GM19351 (cell line): ENCODE measurements around the gene MMP25.

Source experiments
- ATAC-seq: cut with Tn5 transposase; IDR thresholded peaks from one replicate; pipeline ENCODE4 v1.9.1; 2021; ENCODE audit warnings: mild to moderate bottlenecking, moderate library complexity; ENCODE audit not compliant: unreplicated experiment

MMP25 gene

DNA sequence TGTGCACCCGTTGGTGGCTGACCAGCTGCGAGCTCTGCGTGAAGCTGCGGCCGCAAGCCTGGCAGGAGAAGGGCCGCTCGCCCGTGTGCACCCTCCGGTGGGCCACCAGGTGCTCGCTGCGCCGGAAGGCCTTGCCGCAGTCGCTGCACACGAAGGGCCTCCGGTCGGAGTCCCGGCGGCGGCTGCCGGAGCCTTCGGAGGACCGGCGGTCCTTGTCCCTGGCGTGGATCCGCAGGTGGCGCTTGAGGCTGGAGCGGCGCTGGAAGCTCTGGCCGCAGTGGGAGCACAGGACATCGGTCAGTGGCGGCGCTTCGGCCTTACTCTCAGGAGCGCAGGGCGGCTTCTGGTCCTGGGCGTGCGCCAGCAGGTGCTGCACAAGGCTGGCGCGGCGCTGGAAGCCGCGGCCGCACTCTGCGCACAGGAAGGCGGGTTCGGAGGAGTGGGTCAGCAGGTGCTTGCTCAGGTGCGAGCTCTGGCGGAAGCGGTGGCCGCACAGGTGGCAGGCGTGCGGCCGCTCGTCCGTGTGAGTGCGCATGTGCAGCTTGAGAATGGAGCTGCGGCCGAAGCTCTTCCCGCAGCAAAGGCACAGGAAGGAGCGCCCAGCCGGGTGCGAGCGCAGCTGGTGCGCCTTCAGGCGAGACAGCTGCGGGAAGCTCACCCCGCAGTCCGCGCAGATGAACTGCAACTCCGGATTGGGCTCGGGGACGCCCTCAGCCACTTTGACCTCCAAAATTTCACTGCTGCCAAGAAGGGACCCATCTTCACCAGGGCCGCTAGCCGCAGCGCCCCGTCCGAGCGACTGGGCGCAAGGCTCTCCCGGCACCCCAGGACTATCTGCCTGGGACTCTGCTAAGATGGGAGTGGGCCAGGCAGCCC is 43.6 kb downstream of the MMP25 start:
- ATAC-seq = no peak

DNA sequence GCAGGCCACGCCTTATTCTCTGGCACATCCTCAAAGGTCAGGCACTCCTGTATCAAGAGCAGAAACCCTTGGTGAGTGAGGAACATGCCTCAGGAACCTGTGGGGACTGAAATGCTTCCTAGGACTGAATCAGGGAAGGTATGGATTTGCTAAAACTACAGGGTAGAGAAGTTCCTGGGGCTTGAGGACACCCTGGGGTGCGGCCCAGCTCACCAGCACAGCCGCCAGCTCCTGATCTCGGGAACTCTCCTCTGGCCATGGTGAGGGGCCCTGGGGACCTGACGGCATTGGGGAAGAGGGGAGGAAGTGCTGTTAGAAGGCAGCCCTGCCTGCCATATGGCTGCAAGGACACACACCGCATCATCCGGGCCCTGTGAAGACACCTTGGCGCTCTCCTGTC is 45.2 kb downstream of the MMP25 start:
- no peak for ATAC-seq

DNA sequence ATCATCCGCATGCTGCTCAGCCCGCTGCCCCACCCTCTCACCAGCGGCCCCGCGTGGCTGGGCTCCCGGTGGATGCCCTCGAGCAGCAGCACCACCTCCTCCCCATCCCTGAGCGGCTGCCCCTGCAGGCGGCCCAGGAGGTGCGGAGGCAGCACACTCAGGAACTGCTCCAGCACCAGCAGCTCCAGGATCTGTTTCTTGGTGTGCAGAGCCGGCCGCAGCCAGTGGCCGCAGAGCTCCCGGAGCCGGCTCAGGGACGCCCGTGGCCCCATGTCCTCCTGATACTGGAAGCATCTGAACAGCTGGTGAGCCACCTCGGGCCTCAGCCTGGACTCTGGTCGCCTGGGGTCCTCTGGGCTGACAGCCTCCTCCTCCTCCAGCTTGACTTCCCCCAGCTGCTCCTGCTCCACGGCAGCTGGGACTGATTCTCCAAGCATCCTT is 46.2 kb downstream of the MMP25 start:
- ATAC-seq = no peak

DNA sequence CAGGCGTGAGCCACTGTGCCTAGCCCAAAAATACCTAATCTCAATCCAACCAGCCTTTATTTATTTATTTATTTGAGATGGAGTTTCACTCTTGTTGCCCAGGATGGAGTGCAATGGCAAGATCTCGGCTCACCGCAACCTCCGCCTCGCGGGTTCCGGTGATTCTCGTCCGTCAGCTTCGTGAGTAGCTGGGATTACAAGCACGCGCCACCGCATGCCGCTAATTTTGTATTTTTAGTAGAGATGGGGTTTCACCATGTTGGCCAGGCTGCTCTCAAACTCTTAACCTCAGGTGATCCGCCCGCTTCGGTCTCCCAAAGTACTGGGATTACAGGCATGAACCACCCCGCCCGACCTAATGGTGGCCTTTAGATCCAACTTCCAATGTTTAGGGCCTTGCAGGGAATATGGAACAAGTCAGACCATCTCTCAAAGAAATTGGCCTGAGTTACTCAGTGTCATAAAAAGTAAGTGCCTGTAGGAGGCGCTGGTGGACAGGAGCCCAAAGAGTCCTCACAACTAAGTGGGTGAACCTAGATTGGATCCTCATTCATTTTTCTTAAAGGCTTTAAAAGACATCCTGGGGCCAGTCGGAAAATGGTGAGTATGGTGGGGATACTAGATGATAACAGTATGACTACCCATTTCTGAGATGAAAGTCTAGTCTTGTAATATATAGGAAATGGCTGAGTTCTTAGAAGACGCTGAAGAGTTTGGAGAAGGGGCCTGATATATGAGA is 48.1 kb downstream of the MMP25 start:
- no peak for ATAC-seq

DNA sequence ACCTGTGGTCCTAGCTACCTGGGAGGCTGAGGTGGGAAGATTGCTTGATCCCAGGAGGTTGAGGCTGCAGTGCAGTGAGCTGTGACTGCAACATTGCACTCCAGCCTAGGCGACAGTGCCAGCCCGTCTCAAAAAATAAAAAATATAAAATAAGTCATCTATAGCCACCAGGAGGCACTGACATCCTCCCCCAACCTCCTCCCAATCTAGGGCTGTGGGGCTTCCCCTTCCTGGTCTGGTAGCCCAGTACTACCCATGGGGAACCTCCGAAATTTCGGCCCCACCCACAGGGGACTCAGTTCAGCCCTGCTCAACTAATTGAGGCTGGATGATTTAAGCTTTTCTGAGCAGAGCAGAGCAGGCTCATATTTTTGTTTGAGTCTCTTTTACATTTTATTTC is 49.5 kb downstream of the MMP25 start:
- peak; percentile 83 for ATAC-seq

DNA sequence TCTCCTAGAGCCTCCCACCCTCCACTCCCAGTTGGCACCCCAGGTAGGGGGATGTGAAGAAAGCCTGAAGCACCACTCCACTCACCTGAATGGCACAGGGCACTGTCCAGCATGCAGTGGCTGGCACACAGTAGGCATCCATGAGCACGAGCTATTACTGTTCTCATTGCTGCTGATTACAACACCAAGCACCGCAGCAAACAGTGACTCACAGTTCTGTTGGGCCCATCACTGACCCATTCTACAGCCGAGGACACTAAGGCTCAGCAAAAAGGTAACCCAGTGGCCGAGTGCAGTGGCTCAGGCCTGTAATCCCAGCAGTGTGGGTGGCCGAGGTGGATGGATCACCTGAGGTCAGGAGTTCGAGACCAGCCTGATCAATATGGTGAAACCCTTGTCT is 50.0 kb downstream of the MMP25 start:
- ATAC-seq = no peak

DNA sequence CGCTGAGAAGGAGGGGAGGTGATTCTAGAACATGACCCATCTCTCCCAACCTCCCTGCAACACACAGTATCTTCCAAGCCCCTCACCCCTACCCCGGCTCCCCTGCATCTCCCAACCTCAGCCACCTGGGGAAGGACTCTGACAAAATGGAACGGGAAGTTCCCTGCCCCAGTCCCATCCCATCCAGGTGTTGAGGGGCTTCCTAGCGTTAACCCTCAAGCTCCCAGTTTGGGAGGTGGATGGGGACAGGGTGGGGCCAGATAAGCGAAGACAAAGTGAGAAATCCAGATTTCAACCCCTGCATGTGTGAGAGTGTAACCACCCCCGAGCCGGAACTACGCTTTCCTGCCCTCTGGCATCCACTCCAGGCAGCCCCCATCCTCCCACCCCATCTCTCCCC is 50.9 kb downstream of the MMP25 start:
- no peak for ATAC-seq

DNA sequence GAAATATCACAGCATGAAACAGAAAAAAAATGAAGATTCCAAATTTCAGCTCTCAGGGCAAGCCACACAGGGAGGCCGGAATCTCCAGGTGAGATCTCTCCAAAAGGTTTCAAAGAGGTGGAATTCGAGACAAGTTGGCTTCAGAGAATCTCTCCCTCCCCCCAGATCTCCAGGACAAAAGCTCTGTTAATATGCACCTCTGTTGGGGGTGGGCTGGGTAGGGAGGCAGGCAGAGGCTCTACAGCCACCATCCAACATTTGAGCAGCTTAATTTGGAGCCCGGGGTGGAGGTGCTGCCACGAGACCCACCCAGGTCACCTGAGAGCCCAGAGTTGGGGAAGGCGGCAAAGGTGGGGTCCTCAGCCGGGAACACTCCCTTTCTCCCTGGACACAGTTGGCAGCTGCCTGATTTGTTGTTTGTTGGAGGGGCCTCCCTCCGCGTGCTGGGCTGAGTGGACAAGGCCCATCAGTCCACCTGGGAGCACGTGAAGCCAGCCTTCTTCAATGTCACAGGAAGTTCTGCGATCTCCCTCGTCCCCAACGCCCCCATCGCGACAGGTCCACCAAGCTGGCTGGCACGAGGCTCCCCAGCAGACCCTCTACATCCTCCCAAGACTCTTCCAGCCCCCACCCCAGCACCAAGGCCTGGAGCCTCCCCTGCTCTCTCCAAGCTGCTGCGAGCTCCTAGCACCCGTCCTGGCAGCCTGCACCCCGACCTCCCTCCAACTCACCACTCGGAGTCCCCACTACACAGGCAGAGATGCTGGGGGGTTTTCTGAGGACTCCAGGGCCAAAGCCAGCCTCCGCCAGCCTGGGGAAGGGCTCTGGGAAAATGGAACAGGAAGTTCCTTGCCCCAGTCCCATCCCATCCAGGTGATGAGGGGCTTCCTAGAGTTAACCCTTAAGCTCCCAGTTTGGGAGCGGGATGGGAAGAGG is 52.4 kb downstream of the MMP25 start, which contains the start of gene ZSCAN10:
Gene ZSCAN10, minus strand, starts transcription at position 836 of the 936 bp plus-strand sequence. CDS start 6,357 bp downstream, outside the sequence.
- ATAC-seq = no peak

DNA sequence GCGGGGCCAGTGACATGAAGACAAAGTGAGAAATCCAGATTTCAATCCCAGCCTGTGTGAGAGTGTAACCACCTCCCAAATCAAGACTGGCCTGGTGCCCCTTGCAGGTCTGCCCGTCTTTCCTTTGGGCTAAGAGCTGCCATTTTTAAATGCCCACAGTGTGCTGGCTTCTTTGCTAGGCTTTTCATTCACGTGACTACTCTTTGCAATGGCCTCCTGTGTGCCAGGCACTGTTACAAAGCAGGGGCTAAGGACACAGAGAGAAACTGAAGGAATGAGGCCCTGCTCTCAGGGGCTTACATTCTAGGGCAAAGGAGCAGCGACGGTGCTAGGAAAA is 53.0 kb downstream of the MMP25 start:
- ATAC-seq = no peak

DNA sequence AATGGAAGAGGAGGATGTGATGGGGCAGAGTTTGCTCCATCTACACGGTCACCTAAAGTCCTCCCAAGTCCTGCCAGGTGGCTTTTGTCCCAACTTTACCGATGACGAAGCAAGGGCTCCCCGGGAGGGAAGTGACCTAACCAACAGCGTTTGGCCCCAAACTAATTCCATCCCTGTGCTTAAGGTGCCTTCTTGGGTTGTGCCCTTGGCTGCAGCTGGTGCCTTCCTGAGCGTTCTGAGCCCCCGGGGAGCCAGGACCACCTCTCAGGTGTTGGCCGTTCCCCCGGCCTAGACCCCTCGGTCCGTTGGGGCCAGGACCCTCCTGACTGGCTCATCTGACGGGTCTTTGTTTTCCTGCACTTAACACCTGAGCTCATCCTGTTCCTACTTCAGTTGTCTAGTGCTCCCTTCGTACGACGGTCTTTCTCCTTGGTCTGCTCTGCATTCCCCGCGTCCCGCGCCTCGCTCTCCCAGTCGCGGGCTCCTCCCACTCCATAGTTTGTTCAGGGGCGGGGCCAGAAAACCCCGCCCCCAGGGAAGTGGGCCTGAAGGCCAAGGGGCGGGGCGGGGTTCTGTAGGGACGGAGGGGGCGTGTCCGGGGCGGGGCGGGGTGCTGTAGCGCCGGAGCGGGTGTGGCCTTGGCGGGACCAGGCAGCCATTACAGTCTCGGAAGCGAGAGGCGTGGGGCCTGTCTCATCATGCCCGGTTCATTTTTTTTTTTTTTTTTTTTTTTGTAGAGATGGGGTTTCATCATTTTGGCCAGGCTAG is 53.6 kb downstream of the MMP25 start:
- no peak for ATAC-seq

DNA sequence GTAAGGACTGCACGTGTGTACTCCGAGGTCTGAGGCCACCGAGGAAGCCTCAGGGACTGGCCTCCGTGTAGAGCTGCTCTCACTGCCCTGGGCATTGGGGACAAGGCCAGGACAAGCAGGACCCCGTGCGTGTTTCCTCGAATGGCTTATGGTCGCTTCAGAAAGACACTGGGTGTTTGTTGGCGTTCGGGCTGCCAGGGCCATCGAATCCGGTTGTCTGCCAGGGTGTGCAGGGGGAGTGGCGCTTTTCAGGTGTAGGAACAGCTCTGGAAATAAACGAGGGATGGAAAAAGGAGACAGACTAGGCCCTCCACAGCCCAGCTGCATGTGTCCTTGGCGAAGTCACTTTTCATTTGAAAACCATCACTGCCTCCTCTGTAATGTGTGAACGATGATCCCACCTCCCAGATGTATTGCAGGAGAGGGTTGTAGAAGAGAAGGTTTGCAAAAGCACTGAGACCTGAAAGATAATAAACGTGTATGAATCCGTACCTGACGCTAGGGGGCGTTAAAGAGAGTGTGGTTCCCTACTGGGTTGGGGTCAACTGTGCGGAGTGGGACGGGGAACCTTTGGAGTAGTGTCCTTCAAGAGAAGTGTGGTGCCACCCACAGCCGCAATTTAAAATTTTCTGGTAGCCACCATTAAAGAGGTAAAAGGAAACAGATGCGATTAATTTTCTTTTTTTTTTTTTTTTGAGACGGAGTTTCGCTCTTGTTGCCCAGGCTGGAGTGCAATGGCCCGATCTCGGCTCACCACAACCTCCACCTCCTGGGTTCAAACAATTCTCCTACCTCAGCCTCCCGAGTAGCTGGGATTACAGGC is 54.9 kb downstream of the MMP25 start:
- no peak for ATAC-seq

DNA sequence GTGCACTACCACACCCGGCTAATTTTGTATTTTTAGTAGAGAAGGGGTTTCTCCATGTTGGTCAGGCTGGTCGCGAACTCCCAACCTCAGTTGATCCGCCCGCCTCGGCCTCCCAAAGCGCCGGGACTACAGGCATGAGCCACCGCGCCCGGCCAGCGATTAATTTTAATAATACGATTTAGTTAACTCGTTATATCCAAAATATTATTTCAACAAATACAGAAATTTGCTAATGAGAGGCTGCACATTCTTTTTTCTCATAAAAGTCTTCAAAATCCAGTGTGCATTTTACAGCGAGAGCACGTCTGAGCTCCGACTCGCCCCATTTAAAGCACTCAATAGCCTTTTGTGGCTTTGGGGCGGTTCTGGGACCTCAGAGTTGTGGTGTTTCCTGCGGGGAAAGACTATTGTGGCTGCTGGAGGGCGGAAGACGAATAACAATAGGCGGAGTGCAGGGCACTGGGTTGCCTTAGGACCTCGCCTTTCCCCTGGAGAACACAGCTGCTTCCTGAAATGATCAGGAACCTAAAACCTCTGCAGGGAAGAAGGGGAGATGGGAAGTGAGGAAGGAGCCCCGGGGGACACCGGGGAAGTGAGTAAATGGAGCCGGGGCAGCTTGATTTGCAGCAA is 55.6 kb downstream of the MMP25 start:
- no peak for ATAC-seq

DNA sequence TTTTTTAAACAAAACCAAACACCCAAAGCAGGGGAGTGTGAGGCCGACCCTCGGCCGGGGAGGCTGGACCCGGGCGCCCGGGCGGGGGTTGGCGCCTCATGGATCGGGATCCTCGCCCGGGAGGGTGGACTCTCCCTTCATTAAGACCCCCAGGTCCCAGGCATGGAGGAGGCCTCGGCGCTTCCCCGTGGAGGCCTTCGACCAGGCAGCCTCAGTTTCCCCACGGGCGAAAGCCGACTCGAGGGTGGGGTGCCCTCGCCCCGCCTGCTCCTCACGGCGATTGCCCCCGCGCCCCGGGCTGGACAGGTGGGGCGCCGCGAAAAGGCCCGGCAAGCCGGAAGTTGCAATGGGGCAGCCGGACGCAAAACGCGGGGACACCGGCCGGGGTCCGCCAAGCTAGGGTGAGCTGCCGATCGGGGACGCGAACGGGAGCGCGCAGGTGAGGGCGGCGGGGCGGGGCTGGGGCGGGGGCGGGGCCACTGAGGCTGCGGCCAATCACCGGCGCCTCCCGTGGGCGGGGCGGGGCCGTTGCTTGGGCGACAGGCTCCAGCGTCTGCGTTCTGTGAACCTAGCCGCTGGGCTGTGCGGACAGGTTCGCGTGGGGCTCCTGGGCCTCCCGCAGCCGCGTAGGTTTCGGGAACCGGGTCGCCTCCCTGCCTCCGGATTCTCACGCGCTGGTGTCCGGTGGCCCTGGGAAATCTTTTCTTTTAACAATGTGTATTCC is 60.0 kb downstream of the MMP25 start:
- ATAC-seq = peak; percentile 90
